Measurements from ENCODE around the gene MMP3. TPM values are rescaled to one million over a fixed set of nuclear protein-coding genes. Genes with fewer than 3 reads are reported as not detected.

MMP3 gene
- total and polyA plus RNA-seq, 11 donors: not detected

- intact Hi-C loops (cut with DNase I): no loop called here
- no peak overlapping the region for H3K27ac ChIP-seq
- H3K9me3 ChIP-seq: no peaks in the 10 kb centered on the region
- ATAC-seq (no peak), DNase-seq (no peak)
- no peak overlapping the region for H3K4me3 ChIP-seq
- 65 to 74% (median 74%) methylated on average over 6 of the region's 6 CpGs for WGBS, 4 donors
- no peaks in the 10 kb centered on the region for H3K36me3 ChIP-seq
- TF ChIP-seq POLR2A (IDR thresholded peaks at IDR 0.05) (no peak), CTCF (IDR thresholded peaks at IDR 0.05) (no peak)
- H3K4me1 ChIP-seq: no peaks in the 10 kb centered on the region
- peaks cover 0 to 26% (median 7%) of the 10 kb centered on the region in 9 donors for H3K27me3 ChIP-seq
Observed at GRCh38 chr11:102829316-102830000, 14.0 kb downstream of the MMP3 start.

- Histone ChIP-seq H3K4me3 (no peak overlapping the region), H3K36me3 (no peaks in the 10 kb centered on the region), H3K27ac (no peak overlapping the region), H3K27me3 (peaks cover 0 to 7% (median 0%) of the 10 kb centered on the region in 9 donors), H3K9me3 (peaks cover 0 to 3% (median 0%) of the 10 kb centered on the region in 12 donors), H3K4me1 (no peaks in the 10 kb centered on the region)
- DNase-seq: no peak
- 94 to 100% (median 96%) methylated on average over 1 of the region's 1 CpG for WGBS, 4 donors
- TF ChIP-seq POLR2A (IDR thresholded peaks at IDR 0.05) (no peak), CTCF (IDR thresholded peaks at IDR 0.05) (no peak)
- intact Hi-C loops (cut with DNase I): no loop called here
- ATAC-seq: no peak
Observed at GRCh38 chr11:102824556-102824955, 18.9 kb downstream of the MMP3 start.

- ATAC-seq: no peak
- DNase-seq: no peak
- intact Hi-C loops (cut with DNase I): no loop called here
- no peaks in the 10 kb centered on the region for H3K4me1 ChIP-seq
- H3K4me3 ChIP-seq: no peak overlapping the region
- H3K27me3 ChIP-seq: no peaks in the 10 kb centered on the region
- peaks cover 0 to 11% (median 0%) of the 10 kb centered on the region in 12 donors for H3K9me3 ChIP-seq
- WGBS, 4 donors: 67 to 81% (median 77%) methylated on average over 6 of the region's 6 CpGs
- no peak overlapping the region for H3K27ac ChIP-seq
- TF ChIP-seq POLR2A (IDR thresholded peaks at IDR 0.05): no peak
- no peak for TF ChIP-seq CTCF (IDR thresholded peaks at IDR 0.05)
- no peaks in the 10 kb centered on the region for H3K36me3 ChIP-seq
Observed at GRCh38 chr11:102819491-102819890, 23.9 kb downstream of the MMP3 start.

- ATAC-seq: no peak
- Histone ChIP-seq H3K4me3 (no peak overlapping the region), H3K4me1 (no peaks in the 10 kb centered on the region), H3K27me3 (peaks cover 0 to 6% (median 0%) of the 10 kb centered on the region in 9 donors), H3K36me3 (no peaks in the 10 kb centered on the region), H3K27ac (no peak overlapping the region), H3K9me3 (peaks cover 0 to 11% (median 0%) of the 10 kb centered on the region in 12 donors)
- DNase-seq: no peak
- TF ChIP-seq CTCF (IDR thresholded peaks at IDR 0.05): no peak
- TF ChIP-seq POLR2A (IDR thresholded peaks at IDR 0.05): no peak
- 86 to 90% (median 88%) methylated on average over 1 of the region's 1 CpG for WGBS, 4 donors
- intact Hi-C loops (cut with DNase I): no loop called here
Observed at GRCh38 chr11:102813484-102813883, 29.9 kb downstream of the MMP3 start.
